OCI-M2 (cell line): Measurements from ENCODE around the gene DPYSL5.
"Not testable (repeated sequence)": the region's sequence is repeated elsewhere in the genome, so short reads cannot be mapped to it uniquely, and the experiment has no call there.

Experiments
- DNase-seq: peaks from one replicate; lab custom pipeline; 2025; ENCODE audit not compliant: unreplicated experiment; lab: John Stamatoyannopoulos, UW

The DPYSL5 gene

DNA sequence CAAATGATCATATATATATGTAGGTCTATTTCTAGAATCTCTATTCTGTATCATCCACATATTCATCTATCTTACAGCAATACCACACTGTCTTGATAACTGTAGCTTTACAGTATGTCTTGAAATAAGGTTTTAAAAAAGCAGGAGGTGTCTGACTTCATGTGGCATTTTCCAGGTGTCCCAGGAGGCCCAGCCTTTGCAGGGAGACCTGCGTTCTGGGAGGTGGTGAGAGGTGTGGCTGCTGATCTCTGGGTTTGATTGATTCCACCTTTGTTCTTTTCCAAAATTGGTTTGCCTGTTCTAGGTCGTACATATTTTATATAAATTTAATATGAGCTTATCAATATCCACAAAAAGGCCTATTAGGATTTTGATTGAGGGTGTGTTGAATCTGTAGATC lies 26.6 kb downstream of the DPYSL5 start:
- no peak for DNase-seq

DNA sequence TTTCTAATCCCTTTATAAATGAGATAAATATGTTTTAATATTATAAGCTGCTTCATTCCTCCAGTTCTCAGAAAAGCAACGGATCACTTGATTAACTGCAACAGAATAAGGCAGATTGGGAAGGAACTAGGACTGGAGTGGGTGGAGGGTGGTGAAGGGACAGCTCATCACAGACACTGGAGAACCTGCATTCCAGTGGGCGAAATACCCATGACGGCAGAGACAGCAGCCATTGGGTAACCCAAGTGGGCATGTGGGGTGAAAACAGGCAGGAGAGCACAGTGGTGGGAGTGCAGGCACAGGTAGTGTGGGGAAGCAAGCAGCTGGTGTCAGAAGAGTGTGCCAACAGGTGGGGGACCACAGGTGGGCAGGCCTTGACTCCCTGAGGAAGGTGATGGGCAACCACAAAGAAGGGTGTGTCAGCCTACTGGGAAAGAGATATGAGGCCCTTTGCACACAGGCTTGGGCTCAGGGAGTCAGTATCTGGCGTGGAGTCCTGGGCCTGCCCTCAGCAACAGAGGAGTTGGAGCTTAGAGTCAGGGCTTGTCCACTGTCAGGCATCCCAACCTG lies 27.2 kb downstream of the DPYSL5 start:
- no peak for DNase-seq

DNA sequence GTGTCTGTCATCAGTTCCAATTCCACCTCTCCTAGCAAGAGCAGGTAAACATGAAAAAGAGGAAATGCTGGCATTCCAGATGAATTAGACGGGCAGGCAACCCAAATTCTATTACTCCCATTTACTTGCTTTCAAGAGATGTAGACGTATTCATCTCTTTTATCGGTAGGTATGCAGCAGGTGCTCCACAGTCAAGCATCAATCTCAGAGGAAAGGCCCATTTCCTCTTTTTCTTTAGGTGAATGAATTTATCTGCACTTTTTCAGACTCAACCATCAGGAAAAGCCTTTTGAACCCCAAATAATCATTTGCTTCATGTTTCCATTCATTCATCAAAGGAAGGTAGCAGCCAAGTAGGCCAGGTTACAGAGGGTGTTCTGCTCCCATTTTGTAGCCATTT lies 27.9 kb downstream of the DPYSL5 start:
- DNase-seq, result no peak

DNA sequence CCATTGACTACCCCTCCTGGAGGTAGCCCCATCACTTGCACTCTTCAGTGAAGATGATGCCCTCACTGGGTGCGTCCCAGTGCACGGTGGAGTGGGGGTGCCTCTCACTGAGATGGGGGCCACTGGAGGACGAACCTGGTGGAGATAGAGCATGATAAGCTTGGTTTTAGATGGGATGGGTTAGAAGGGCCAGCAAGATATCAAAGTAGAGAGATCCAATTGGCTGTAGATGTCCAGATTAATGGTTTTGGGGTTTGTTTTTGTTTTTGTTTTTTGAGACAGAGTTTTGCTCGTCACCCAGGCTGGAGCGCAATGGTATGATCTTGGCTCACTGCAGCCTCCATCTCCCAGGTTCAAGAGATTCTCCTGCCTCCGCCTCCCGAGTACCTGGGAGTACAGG lies 28.3 kb downstream of the DPYSL5 start:
- no peak for DNase-seq

DNA sequence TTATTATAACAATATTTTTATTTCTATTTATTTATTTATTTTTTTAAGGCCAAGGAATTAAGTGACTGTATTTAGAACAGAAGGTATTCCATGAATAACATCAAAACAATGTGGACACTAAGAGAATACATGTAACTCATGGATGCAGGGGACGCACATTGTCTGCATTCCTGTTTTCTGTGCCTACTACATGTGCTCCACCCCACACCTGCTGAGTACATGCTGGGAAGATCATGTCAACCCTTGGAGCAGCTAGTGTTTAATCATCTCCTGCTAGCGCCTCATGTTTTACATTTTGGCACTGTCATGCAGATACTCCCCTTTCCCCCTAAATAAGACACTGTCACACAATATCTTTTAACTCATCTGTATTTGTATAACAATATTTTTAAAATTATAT lies 29.3 kb downstream of the DPYSL5 start:
- DNase-seq, result no peak

DNA sequence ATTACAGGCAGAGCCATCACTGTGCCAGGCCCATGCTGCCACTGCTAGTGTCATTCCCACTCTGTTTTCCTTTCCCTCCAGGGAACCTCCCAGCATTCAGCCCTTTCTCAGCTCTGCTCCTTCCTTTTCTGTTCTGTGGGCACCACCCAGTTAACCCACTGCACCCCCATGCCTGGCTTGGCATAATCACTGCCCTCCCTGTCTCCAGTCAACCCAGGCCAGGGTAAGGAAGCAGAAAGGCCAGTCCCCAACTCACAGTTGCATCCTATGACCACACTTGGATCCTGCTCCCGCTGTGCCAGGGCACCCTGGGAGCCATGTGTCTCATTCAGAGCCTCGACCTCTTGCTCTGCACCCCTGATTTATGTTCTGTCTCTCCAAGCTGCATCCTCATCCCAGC lies 32.2 kb downstream of the DPYSL5 start:
- no peak for DNase-seq

DNA sequence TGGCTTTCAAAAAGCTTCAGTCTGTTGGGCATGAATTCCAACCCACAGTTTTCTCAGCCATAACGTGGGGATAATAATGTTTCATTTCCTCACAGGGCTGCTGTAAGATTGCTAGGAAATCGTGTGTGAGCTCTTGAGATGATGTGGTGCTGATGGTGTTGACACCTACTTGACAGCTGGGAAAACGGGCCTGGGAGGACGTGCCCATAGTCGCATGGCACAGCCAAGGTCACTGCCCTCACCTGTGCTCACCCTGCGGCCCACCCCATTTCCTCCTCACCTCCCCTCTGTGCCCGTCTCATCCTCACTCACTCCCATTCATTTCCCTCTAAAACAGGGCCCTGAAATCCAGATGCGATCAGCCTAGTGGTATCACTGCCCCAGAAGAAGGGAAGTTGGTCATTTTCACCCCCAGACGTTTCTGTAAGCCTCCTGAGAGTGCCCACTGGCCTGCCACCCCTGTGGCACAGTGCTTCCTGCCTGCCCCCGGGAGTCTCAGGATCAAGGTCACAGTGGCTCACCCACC lies 33.0 kb downstream of the DPYSL5 start:
- no peak for DNase-seq

DNA sequence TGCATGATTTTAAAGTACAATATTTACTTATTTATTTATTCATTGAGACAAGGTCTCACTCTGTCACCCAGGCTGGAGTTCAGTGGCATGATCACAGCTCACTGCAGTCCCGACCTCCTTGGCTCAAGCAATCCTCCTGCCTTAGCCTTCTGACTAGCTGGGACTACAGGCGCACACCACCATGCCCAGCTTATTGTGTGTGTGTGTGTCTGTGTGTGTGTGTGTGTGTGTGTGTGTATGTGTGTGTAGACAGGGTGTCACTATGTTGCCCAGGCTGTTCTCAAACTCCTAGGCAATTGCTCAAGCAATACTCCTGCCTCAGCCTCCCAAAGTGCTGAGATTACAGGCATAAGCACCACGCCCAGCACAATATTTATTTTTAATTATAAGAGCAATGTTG lies 34.3 kb downstream of the DPYSL5 start:
- not testable (repeated sequence) for DNase-seq

DNA sequence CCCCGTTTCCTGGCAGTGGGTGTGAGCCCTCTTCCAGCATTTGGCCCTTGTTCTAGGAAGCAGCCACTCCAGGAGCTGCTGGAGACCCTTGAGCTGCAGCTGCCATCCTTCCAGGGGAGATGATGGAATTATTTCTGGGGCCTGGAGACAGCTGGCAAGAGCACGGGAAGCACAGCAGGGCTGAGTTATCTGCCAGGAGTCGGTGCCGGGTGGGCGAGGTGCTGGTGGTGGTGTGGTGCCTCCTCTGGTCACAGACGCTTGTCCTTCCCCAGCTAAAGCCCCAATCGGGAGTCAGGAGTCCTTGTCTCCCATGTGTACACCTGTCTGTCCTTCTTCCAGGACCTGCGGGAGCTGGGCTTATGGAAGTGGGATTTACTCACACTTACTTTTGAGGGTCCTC lies 36.0 kb downstream of the DPYSL5 start:
- DNase-seq, result no peak

DNA sequence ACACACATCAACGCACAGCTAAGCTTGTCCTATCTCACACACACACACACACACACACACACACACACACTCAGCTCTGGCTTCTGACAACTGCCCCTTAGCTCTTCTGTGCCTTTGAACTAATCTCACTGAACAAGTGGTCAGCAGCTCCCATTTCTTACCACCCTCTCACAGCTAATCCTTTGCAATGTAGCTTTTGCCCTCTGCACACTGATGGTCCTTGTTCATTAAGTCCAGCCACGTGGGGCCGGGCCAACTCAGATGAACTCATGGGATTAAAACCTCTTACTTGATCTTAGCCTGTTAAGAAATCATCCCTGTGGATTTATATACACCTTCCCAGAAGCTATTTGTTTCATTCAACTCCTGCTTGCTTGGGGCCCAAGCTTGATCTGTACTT lies 36.6 kb downstream of the DPYSL5 start:
- DNase-seq, result no peak

DNA sequence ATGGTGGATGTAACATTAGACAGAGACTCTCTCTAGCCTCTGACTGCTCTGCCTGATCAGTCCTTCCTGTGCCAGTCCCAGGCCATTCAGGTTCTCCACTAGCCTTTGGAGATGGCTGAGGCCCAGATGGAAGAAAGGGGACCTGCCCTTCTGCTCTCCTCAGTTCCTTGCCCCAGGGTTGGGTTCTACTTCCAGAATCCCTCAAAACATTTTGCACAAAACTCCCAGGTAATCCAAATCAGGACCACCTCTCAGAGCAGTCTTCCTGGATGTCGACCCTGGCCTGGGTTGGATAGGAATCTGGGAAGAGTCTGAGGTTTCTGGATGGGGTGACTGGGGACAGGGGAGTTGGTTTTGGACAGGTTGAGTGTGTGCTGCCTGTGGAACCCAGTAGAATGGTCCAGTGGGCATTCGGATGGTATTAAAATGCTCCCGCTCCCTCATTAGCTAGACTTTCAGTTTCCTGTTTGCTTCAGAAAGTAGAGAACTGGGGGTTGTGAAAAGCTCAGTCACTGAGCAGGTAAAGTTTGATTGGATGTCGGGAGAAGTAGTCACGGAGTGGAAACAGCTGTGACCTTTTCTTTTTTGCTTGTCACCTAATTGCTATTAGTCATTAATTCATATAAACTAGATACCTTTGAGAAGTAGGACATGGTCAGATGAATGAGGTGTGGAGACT lies 37.9 kb downstream of the DPYSL5 start:
- no peak for DNase-seq

DNA sequence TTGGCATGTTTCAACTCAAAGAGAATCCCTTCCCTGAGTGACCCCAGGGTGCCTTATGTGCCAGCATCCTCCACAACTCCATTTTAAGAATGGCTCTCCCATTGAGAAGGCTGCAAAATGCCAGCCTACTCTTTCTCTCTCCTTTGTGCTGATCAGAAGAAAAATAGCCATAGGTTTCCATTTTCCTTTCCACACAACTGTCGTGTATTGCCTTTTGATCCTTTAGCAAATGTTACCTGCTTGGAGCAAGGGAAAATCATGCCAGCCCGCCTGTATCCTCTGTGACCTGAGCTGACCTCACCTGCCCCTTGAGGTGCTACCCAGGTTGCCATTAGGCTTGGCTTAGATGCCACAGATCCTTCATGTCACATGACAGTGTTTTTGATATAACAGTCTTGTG lies 38.8 kb downstream of the DPYSL5 start:
- DNase-seq, result no peak

DNA sequence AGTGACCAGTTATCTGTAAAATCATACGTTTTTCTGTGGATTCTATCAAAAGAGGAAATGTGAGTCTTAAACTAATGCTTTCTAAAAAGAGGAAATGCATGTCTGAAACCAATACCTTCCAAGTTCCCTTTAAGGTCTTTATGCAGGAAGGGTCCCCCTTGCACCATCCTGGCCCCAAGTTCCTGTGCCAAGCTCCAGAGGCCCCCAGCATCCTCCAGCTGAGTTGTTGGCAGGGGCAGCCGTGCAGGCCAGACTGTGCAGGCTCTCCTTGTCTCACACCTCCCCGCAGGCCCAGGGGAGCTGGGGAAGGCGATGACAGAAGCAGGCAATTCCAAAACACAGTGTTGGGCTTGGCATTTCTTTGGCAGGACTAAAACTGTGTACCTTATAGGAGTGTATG lies 39.2 kb downstream of the DPYSL5 start:
- DNase-seq, result no peak

DNA sequence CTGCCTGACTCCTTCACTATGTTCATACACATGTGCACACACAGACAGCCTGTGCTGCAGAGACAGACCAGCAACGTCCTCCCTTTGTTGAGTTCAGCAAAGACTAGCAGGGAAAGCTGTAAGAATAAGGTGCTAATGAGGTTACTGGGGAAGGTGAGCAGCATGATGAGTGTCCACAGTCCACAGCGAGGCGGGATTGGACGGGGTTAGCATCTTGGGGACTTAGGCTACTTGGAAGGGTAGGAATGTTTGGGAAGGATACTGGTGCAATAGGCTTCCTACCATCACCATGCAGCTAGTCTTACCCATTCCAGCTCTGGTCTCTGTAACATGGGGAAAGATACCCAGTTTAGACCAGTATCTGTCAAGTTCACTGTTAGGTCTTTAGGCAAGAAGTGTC lies 41.9 kb downstream of the DPYSL5 start:
- no peak for DNase-seq

DNA sequence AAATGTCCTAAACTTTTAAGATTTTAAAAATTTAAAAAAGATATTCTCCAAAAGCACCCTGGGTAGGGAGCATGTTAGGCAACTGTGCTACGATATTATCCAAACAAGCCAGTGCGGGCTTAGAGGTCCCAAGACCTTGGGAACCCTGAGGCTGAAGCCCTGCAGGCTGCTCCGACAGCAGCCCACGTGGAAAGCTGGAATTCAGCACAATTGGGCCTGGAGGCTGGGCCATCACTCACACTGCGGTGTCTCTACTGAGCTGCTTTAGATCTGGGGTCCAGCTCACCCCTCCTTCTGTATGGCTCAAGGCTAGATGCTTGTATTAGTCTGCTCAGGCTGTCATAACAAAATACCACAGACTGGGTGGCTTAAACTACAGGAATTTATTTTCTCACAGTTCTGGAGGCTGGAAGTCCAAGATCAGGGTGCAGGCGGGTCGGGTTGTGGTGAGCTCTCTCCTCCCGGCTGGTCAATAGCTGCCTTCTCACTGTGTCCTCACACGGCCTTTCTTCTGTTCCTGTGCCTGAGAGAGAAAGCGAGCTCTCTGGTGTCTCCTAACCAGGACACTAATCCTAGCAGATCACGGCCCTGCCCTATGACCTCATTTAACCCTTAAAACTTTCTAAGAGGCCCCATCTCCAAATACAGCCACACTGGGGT lies 42.5 kb downstream of the DPYSL5 start:
- DNase-seq, result no peak

DNA sequence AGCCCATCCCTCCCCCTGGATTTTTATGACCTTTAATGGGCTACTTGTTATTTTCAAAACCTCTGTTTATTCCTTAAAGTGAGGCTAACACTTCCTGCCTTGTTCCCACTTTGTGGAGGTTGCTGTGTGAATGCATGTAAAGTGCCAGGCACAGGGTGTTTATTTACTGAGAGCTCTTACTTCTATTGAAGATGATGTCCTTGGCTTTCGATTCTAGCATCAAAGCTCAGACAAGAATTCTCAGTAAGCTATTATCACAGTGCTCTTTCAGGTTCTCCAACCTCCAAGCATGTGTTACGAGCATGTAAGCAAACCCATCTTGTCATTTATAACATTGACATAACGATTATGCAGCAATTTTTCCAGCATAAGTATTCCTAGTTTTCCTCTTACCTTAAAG lies 44.2 kb downstream of the DPYSL5 start:
- DNase-seq, result no peak

DNA sequence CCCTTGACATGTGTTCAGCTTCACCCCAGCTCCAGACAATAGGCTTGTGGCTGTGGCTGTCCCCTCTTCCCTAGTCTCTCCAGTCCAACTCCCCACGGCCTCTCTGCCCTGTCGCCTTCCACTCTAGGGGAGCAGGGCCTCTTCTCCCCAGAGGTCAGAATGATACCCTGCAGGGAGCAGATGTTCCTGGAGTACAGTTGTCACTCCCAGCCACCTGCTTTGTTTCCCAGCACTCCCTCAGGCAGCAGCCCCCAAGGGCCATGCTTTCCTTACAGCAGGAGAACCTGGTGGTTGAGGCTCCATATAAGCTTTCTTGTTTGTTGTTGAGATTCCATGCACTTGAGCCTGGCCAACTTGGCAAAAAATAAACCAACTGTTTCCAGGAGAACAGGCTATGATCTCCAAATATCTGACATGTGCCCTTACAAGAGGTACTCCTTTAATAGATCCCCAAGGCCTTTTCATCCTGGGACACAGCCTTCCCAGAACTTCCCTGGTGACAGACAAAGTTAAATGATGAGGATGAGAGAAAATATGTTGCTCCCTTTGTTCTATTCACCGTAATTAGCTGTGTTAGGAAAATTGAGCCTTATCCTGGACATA lies 45.1 kb downstream of the DPYSL5 start:
- DNase-seq, result no peak

DNA sequence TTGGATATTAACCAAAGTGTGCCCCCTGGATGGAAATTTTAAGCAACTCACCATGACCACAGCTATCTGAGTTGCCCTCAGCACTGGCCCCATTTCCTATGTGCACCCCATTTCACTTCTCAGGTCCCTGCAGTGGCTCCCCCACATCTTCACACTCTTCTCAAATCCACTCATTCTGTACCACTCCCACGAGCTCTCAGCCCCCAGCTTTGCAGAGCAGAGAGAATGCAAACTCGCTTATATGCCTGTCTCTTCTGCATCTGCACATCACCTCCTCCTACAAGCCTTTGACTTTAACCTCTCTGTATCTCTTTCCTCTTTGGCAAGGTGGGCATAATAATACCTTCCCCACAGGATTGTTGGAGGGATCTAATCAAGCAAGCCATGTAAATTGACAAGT lies 46.2 kb downstream of the DPYSL5 start:
- no peak for DNase-seq

DNA sequence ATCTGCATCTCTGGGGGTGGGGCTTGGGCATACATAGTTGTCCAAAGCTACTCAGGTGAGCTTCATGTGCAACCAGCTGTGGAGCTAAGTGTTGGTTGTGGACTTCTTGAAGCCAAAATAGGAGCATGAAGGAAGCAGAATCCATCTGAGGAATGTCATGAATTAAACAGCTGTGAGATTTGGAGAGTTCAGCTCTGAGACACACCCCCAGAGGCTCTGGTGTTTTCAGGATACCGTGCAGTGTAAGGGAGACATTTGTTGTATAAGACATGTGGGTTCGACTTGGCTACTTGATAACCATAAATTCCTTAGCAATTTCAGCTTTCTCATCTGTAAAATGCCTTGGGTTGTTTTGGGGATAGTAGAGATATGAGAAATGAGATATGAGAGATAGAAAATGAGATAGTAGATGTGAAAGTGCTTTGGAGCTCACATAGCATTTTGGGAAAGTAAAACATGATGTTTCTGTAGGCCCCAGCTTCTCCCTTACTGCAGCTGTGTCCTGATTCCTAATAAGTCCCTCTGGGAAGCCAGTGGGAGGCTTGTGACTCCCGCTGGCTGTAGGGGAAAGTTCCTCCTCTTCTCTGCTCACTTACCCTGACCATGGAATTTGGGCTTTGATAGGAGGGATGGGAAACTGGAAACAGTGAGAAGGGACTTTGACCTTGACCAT lies 50.0 kb downstream of the DPYSL5 start:
- DNase-seq, result no peak

DNA sequence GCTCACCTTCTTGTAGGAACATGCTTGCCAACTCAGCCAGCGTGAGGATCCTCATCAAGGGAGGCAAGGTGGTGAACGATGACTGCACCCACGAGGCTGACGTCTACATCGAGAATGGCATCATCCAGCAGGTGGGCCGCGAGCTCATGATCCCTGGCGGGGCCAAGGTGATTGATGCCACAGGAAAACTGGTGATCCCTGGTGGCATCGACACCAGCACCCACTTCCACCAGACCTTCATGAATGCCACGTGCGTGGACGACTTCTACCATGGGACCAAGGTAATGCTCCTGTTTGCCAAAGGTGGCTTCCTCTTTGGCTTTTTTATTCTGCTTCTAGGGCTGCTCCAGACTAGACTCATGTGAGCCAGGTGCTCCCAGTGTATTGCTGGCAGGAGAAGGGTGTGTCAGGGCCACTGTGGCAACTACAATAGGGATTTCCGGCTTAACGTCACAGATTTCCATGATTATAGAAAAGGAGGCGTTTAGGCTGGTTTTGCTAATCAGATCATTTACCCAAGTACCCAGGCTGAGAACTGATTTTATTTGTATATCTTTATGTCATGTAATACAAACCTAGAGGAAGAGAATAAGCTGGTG lies 50.6 kb downstream of the DPYSL5 start:
- DNase-seq, result no peak

DNA sequence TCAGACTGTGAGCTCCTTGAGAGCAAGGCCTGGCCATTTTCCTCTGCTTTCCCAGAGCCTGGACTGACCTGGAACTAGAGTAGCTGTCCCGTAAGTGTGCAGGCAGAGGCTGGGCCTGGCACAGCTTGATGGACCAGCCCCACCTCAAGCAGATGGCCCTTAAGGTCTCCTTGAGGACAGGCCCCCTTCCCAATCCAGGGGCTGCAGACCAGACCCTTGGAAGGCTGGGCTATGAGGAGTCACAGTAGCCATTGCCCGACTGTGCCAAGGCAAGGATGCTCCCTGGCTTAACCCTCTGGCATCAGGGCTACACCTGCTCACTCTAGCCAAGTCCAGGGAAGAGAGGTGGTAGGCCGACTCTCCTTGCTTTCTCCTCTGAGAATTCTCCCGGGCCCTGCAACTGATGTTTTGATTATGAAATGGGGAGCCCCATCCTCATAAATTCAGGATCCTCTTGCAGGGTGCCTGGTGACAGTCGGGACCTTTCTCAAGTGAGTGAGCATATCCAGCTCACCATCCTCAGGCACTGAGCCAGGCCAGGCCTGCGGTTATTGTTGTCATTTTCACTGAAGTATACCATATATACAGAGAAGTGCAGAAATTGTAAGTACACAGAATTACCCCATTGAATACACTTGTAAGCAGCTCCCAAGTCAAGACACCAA lies 51.7 kb downstream of the DPYSL5 start:
- DNase-seq, result no peak
